Lung (tissue), 12 donors: ENCODE measurements around the gene SLC25A41. TPM values are rescaled to one million over a fixed set of nuclear protein-coding genes. Genes with fewer than 3 reads are reported as not detected.

ENCODE experiments used
- ATAC-seq: fragments of 200-7000 bp; cut with Tn5 transposase; one replicate; pipeline ENCODE4 v1.9.1; 2020; ENCODE audit warnings: moderate number of reproducible peaks; ENCODE audit not compliant: insufficient read depth, low FRiP score
- DNase-seq, 3 donors: peaks; one replicate each; pipeline ENCODE4 v3.0.0-alpha.2; 2013 to 2017
- H3K27ac ChIP-seq, 2 donors: one replicate each; pipeline ENCODE4 v1.5.1; 2013; ENCODE audit warnings: mild to moderate bottlenecking in 2 of 2, moderate library complexity in 2 of 2, control low read depth in 1 of 2, inconsistent platforms in 1 of 2, low read depth in 1 of 2, low read length in 1 of 2
- H3K27me3 ChIP-seq, 3 donors: one replicate each; pipeline ENCODE4 v1.5.1; 2013; ENCODE audit warnings: low read length in 2 of 3; ENCODE audit not compliant: control insufficient read depth in 3 of 3, insufficient read depth in 3 of 3
- H3K36me3 ChIP-seq, 4 donors: one replicate each; pipeline ENCODE4 v1.5.1; 2013; ENCODE audit warnings: low read length in 4 of 4, mild to moderate bottlenecking in 1 of 4, moderate library complexity in 1 of 4; ENCODE audit not compliant: control insufficient read depth in 4 of 4, insufficient read depth in 4 of 4
- H3K4me1 ChIP-seq, 5 donors: one replicate each; pipeline ENCODE4 v1.5.1; 2013; ENCODE audit warnings: low read length in 5 of 5, mild to moderate bottlenecking in 2 of 5, moderate library complexity in 1 of 5; ENCODE audit not compliant: control insufficient read depth in 5 of 5, insufficient read depth in 5 of 5
- H3K4me3 ChIP-seq: one replicate; pipeline ENCODE4 v1.5.1; 2013; ENCODE audit warnings: mild to moderate bottlenecking, control low read depth, moderate library complexity
- H3K9ac ChIP-seq, 2 donors: one replicate each; pipeline ENCODE4 v1.5.1; 2013; ENCODE audit warnings: low read length in 2 of 2, control low read depth in 1 of 2; ENCODE audit not compliant: insufficient read depth in 1 of 2
- H3K9me3 ChIP-seq, 4 donors: one replicate each; pipeline ENCODE4 v1.5.1; 2013; ENCODE audit warnings: low read length in 3 of 4, mild to moderate bottlenecking in 1 of 4, moderate library complexity in 1 of 4; ENCODE audit not compliant: control insufficient read depth in 4 of 4, insufficient read depth in 3 of 4
- CTCF ChIP-seq: IDR thresholded peaks from 2 replicates; pipeline ENCODE4 v1.5.1; 2012; ENCODE audit warnings: mild to moderate bottlenecking; ENCODE audit errors: control extremely low read depth, extremely low read depth
- WGBS, 2 donors: extraction: QIAGEN DNeasy Blood & Tissue Kit; methylation state at CpG; one replicate each; pipeline ENCODE4 v1.1.7; 2013; 5-methylcytosine and 5-hydroxymethylcytosine counted together
- polyA plus RNA-seq, 2 donors: library from polyadenylated mRNA; stranded (reverse); fragments of 200-250 nt; gene quantifications; one replicate each; pipeline ENCODE4 v1.2.1, GENCODE V29; 2013
- total RNA-seq, 2 donors: library from RNA; depleted of rRNA in 1 of 2; stranded (reverse); fragments of >200 nt in 1 of 2; gene quantifications; one replicate each; pipeline ENCODE4 v1.2.1, GENCODE V29; 2014 to 2021
- donor health status: control.
- donor health status: control.
- donor health status: Bipolar disorder and iron deficiency.
- donor health status: healthy.
- donor health status: DM: yes; HTN: yes; CAD: no.

SLC25A41 gene
- total and polyA plus RNA-seq, 4 donors, result 0.10 to 0.43 (median 0.28) TPM; not detected in 1

- WGBS, 2 donors, result 95 to 98% methylated on average over 32 of the region's 32 CpGs
- Histone ChIP-seq H3K27me3 (no peaks in the 10 kb centered on the region), H3K4me1 (peaks cover 0 to 31% (median 10%) of the 10 kb centered on the region in 5 donors), H3K36me3 (peaks cover 20 to 67% (median 39%) of the 10 kb centered on the region in 4 donors), H3K4me3 (no peak overlapping the region), H3K9me3 (no peaks in the 10 kb centered on the region), H3K27ac (no peak overlapping the region), H3K9ac (no peak overlapping the region)
- TF ChIP-seq CTCF, result no peak
- DNase-seq (no peak), ATAC-seq (no peak)
Observed at GRCh38 chr19:6415591-6416190, 17.9 kb downstream of the SLC25A41 start.

- DNase-seq (no peak), ATAC-seq (no peak)
- 94 to 96% methylated on average over 46 to 47 of the region's 47 CpGs for WGBS, 2 donors
- H3K4me3 ChIP-seq, result no peak overlapping the region
- H3K9ac ChIP-seq, result no peak overlapping the region
- no peak for TF ChIP-seq CTCF
- H3K27ac ChIP-seq, result no peak overlapping the region
- H3K4me1 ChIP-seq, result peaks cover 0 to 31% (median 10%) of the 10 kb centered on the region in 5 donors
- no peaks in the 10 kb centered on the region for H3K9me3 ChIP-seq
- peaks cover 17 to 61% (median 35%) of the 10 kb centered on the region in 4 donors for H3K36me3 ChIP-seq
- H3K27me3 ChIP-seq, result no peaks in the 10 kb centered on the region
Observed at GRCh38 chr19:6414793-6415590, 18.6 kb downstream of the SLC25A41 start.

- ATAC-seq, result no peak
- H3K4me3 ChIP-seq, result no peak overlapping the region
- no peaks in the 10 kb centered on the region for H3K27me3 ChIP-seq
- peaks cover 0 to 31% (median 10%) of the 10 kb centered on the region in 5 donors for H3K4me1 ChIP-seq
- H3K27ac ChIP-seq, result no peak overlapping the region
- WGBS, 2 donors, result 79 to 81% methylated on average over 41 to 42 of the region's 42 CpGs
- no peak for TF ChIP-seq CTCF
- peak in 2 of 3 donors; percentile 56 to 72 for DNase-seq
- no peak overlapping the region for H3K9ac ChIP-seq
- H3K36me3 ChIP-seq, result peaks cover 12 to 52% (median 30%) of the 10 kb centered on the region in 4 donors
- H3K9me3 ChIP-seq, result no peaks in the 10 kb centered on the region
Observed at GRCh38 chr19:6413721-6414643, 19.6 kb downstream of the SLC25A41 start.
